H1 (cell line): ENCODE measurements around the gene PRDM2. TPM values are rescaled to one million over a fixed set of nuclear protein-coding genes. Genes with fewer than 3 reads are reported as not detected.

Source experiments
- CTCF ChIA-PET: fragments of 300-600 bp; sonication (Branson Sonifier 250); formaldehyde crosslinking; loops from one replicate; lab custom pipeline; 2021; ENCODE audit not compliant: partially characterized antibody; lab: Charles Lee
- POLR2A ChIA-PET: fragments of 300-600 bp; sonication (Branson Sonifier 250); formaldehyde crosslinking; loops from one replicate; lab custom pipeline; 2021; ENCODE audit warnings: inconsistent platforms; ENCODE audit not compliant: partially characterized antibody; lab: Charles Lee
- DNase-seq, 2 experiments: peaks; one replicate each; pipeline versions ENCODE4 v3.0.0 to v3.0.0-alpha.2; 2010 to 2022; ENCODE audit warnings: low spot score in 2 of 2, low read depth in 1 of 2, mixed read lengths in 1 of 2
- FAIRE-seq: peaks from 2 replicates; lab custom pipeline; 2011; peaks lifted over from hg19 to GRCh38; lab: Jason Lieb, UNC
- H2AFZ ChIP-seq: 2 replicates; pipeline ENCODE4 v1.8.1; 2012; ENCODE audit warnings: low read length, inconsistent platforms
- H2AK5ac ChIP-seq: 2 replicates; pipeline ENCODE4 v1.6.1; 2013; ENCODE audit warnings: low read depth, low read length
- H2BK120ac ChIP-seq: replicated peaks from 2 replicates; pipeline ENCODE3; 2013; ENCODE audit warnings: low read depth, low read length, inconsistent platforms
- H2BK12ac ChIP-seq: 2 replicates; pipeline ENCODE4 v1.6.1; 2013; ENCODE audit warnings: low read depth, low read length
- H2BK15ac ChIP-seq: 2 replicates; pipeline ENCODE4 v1.6.1; 2013; ENCODE audit warnings: low read length
- H2BK20ac ChIP-seq: 2 replicates; pipeline ENCODE4 v1.6.1; 2013; ENCODE audit warnings: low read length
- H2BK5ac ChIP-seq: 2 replicates; pipeline ENCODE4 v1.6.1; 2013; ENCODE audit warnings: low read depth, low read length
- H3K14ac ChIP-seq: 2 replicates; pipeline ENCODE4 v1.6.1; 2013; ENCODE audit warnings: inconsistent platforms; ENCODE audit not compliant: insufficient read length
- H3K18ac ChIP-seq: 2 replicates; pipeline ENCODE4 v1.6.1; 2013; ENCODE audit warnings: low read length; ENCODE audit errors: extremely low read depth
- H3K23ac ChIP-seq: 2 replicates; pipeline ENCODE4 v1.6.1; 2013; ENCODE audit warnings: inconsistent platforms; ENCODE audit not compliant: insufficient read length
- H3K23me2 ChIP-seq: 2 replicates; pipeline ENCODE4 v1.6.1; 2013; ENCODE audit warnings: low read depth, low read length
- H3K27ac ChIP-seq: 2 replicates; pipeline ENCODE4 v1.6.1; 2011; ENCODE audit warnings: low read depth, low read length, inconsistent platforms
- H3K27me3 ChIP-seq, 4 experiments: replicated peaks in 1 of 4; 1 replicate in 1 of 4; 2 replicates in 3 of 4; pipeline versions ENCODE4 v1.6.1 to v1.8.1; 2011 to 2013; ENCODE audit warnings: low read length in 3 of 4, mild to moderate bottlenecking in 3 of 4, inconsistent platforms in 2 of 4, mixed read lengths in 2 of 4, moderate library complexity in 1 of 4; ENCODE audit not compliant: control insufficient read depth in 3 of 4, insufficient read depth in 3 of 4; ENCODE audit errors: extremely low read depth in 1 of 4
- H3K36me3 ChIP-seq, 4 experiments: 2 replicates each; pipeline versions ENCODE4 v1.6.1 to v1.8.1; 2011 to 2013; ENCODE audit warnings: mild to moderate bottlenecking in 4 of 4, low read length in 3 of 4, moderate library complexity in 2 of 4, control low read depth in 1 of 4, inconsistent platforms in 1 of 4; ENCODE audit not compliant: insufficient read depth in 4 of 4, control insufficient read depth in 2 of 4
- H3K4ac ChIP-seq: replicated peaks from 2 replicates; pipeline ENCODE3; 2013; ENCODE audit warnings: low read length, low read depth, mixed read lengths, inconsistent platforms; ENCODE audit not compliant: insufficient read length
- H3K4me1 ChIP-seq, 4 experiments: replicated peaks in 1 of 4; 1 replicate in 1 of 4; 2 replicates in 3 of 4; pipeline versions ENCODE4 v1.6.1 to v1.8.1; 2011 to 2013; ENCODE audit warnings: low read length in 3 of 4, inconsistent platforms in 2 of 4, mixed read lengths in 1 of 4; ENCODE audit not compliant: insufficient read depth in 4 of 4, control insufficient read depth in 3 of 4
- H3K4me2 ChIP-seq, 2 experiments: 2 replicates each; pipeline versions ENCODE4 v1.6.1 to v1.8.1; 2011 to 2013; ENCODE audit warnings: low read depth in 2 of 2, low read length in 2 of 2, control low read depth in 1 of 2, inconsistent platforms in 1 of 2, mild to moderate bottlenecking in 1 of 2; ENCODE audit not compliant: insufficient read depth in 1 of 2
- H3K4me3 ChIP-seq, 4 experiments: fragments of 200-600, 300-600 bp in 1 of 4; sonication (generic), shearing (Covaris generic), sonication (Bioruptor Twin) in 1 of 4; 2 replicates each; pipeline versions ENCODE4 v1.5.1 to v1.8.1; 2011 to 2016; ENCODE audit warnings: low read length in 4 of 4, low read depth in 3 of 4, control low read depth in 2 of 4, inconsistent platforms in 2 of 4, mild to moderate bottlenecking in 2 of 4, mixed read lengths in 1 of 4, moderate library complexity in 1 of 4; ENCODE audit not compliant: insufficient read depth in 2 of 4; ENCODE audit errors: extremely low read depth in 1 of 4
- H3K56ac ChIP-seq: replicated peaks from 2 replicates; pipeline ENCODE3; 2013; ENCODE audit warnings: low read depth, mild to moderate bottlenecking, mixed read lengths, low read length, inconsistent platforms; ENCODE audit not compliant: insufficient read length
- H3K79me1 ChIP-seq: 2 replicates; pipeline ENCODE4 v1.6.1; 2013; ENCODE audit warnings: low read depth, low read length, control low read depth
- H3K79me2 ChIP-seq, 2 experiments: 2 replicates each; pipeline versions ENCODE4 v1.6.1 to v1.8.1; 2012 to 2013; ENCODE audit warnings: low read length in 2 of 2, mild to moderate bottlenecking in 2 of 2, inconsistent platforms in 1 of 2; ENCODE audit not compliant: insufficient read depth in 2 of 2, control insufficient read depth in 1 of 2
- H3K9ac ChIP-seq, 4 experiments: replicated peaks in 1 of 4; 1 replicate in 1 of 4; 2 replicates in 3 of 4; pipeline versions ENCODE4 v1.6.1 to v1.8.1; 2011 to 2013; ENCODE audit warnings: low read depth in 3 of 4, low read length in 3 of 4, control low read depth in 2 of 4, mild to moderate bottlenecking in 2 of 4, moderate library complexity in 2 of 4, inconsistent platforms in 1 of 4; ENCODE audit errors: extremely low read depth in 1 of 4
- H3K9me3 ChIP-seq, 2 experiments: 2 replicates each; pipeline versions ENCODE4 v1.6.1 to v1.8.1; 2012 to 2013; ENCODE audit warnings: mild to moderate bottlenecking in 2 of 2, moderate library complexity in 2 of 2, control low read depth in 1 of 2, inconsistent platforms in 1 of 2, low read depth in 1 of 2, low read length in 1 of 2, mixed read lengths in 1 of 2; ENCODE audit not compliant: insufficient read depth in 2 of 2
- H4K20me1 ChIP-seq, 2 experiments: replicated peaks in 1 of 2; 2 replicates each; pipeline versions ENCODE3 to v1.8.1; 2011 to 2013; ENCODE audit warnings: inconsistent platforms in 2 of 2, low read length in 2 of 2, mild to moderate bottlenecking in 1 of 2; ENCODE audit not compliant: insufficient read depth in 2 of 2, control insufficient read depth in 1 of 2
- H4K5ac ChIP-seq: 2 replicates; pipeline ENCODE4 v1.6.1; 2013; ENCODE audit warnings: low read length, low read depth, mixed read lengths, inconsistent platforms; ENCODE audit not compliant: insufficient read length
- H4K8ac ChIP-seq: 2 replicates; pipeline ENCODE4 v1.8.0; 2013; ENCODE audit warnings: mild to moderate bottlenecking, moderate library complexity, low read length, inconsistent platforms; ENCODE audit not compliant: insufficient read depth; ENCODE audit errors: extremely low read depth
- H4K91ac ChIP-seq: replicated peaks from 2 replicates; pipeline ENCODE3; 2013; ENCODE audit warnings: low read length, mixed read lengths, inconsistent platforms; ENCODE audit not compliant: insufficient read length
- CREB1 ChIP-seq: IDR thresholded peaks from 2 replicates; pipeline ENCODE4 v1.6.1; 2012; ENCODE audit warnings: inconsistent platforms
- PHF8 ChIP-seq: fragments of 200-600 bp; sonication (generic); conservative IDR thresholded peaks from 2 replicates; pipeline ENCODE4 v1.7.1; 2012; ENCODE audit warnings: low read depth, mild to moderate bottlenecking, inconsistent platforms, low read length, moderate library complexity
- SP2 ChIP-seq: IDR thresholded peaks from 2 replicates; pipeline ENCODE4 v1.6.1; 2012; ENCODE audit warnings: mild to moderate bottlenecking, low read length, inconsistent platforms
- WGBS, 2 experiments: shearing (Covaris generic) in 1 of 2; methylation state at CpG; one replicate each; pipeline versions ENCODE4 v1.1.6 to v1.1.7; 2013 to 2015; ENCODE audit warnings: low lambda C conversion rate in 2 of 2, mixed read lengths in 2 of 2, inconsistent platforms in 1 of 2, low coverage in 1 of 2, missing lambda C conversion rate in 1 of 2; ENCODE audit not compliant: insufficient replicate concordance in 2 of 2, insufficient coverage in 1 of 2, insufficient read length in 1 of 2; ENCODE audit errors: extremely low coverage in 1 of 2, missing lambda C conversion rate in 1 of 2; 5-methylcytosine and 5-hydroxymethylcytosine counted together
- polyA plus RNA-seq, 7 experiments: library from polyadenylated mRNA; depleted of rRNA in 3 of 7; stranded (reverse) in 5 of 7; unstranded in 2 of 7; fragments of >200 nt in 5 of 7; fragments of 200-250 nt in 2 of 7; gene quantifications; 1 replicate in 5 of 7; 2 replicates in 1 of 7; 4 replicates in 1 of 7; pipeline versions ENCODE4 v1.2.1 to v1.2.3, GENCODE V29; 2011 to 2013; ENCODE audit warnings: missing spikeins in 2 of 7, mixed read lengths in 2 of 7
- total RNA-seq: library from RNA; stranded (reverse); fragmentation: NEBNext Ultra II Directional; extraction: Animal tissue kit (Norgen Biotek cat#: 25700); gene quantifications from 2 replicates; pipeline ENCODE4 v1.2.1, GENCODE V29; 2021
- TF ChIP-seq, protein P1 (sequence below): IDR thresholded peaks from 2 replicates; pipeline ENCODE4 v1.6.1; 2012; ENCODE audit warnings: inconsistent platforms
- TF ChIP-seq, protein P2 (sequence below): IDR thresholded peaks from 2 replicates; pipeline ENCODE4 v1.6.1; 2012; ENCODE audit warnings: inconsistent platforms

Gene PRDM2
- total and polyA plus RNA-seq, 2 of the 8 experiments (the other 6 are each of a cell fraction or from before 2014, with no cell fraction given), result 5.8 to 21.2 TPM

DNA sequence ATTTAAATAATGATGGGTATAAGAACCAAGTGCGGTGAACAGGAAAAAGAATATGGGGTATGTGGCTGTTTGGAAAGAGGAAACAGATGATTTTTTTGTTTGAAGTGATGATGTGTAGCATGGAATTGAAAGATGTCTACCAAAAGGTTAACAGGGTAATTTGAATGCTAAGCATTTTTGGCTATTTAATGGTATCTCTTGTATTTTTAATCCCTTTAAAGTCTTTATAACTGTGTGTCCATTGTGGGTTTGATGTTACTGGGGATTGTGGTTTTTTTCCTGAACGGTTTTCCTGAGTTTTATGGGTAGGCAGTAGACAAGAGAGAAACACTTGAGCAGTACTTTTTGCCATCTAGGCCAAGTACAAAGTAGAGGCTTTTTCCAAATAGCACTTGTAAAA lies 63.2 kb downstream of the PRDM2 start:
- no peak overlapping the region for H3K4me3 ChIP-seq
- no peak overlapping the region for H2BK5ac ChIP-seq
- no peaks in the 10 kb centered on the region for H3K23me2 ChIP-seq
- no peaks in the 10 kb centered on the region for H3K36me3 ChIP-seq
- H2BK20ac ChIP-seq, result no peak overlapping the region
- no peak overlapping the region for H3K4ac ChIP-seq
- H3K56ac ChIP-seq, result no peak overlapping the region
- H4K20me1 ChIP-seq, result peaks cover 12 to 26% of the 10 kb centered on the region in 2 experiments
- FAIRE-seq (no peak), DNase-seq (no peak)
- H3K4me2 ChIP-seq, result no peak overlapping the region
- H3K79me2 ChIP-seq, result peaks cover 0 to 52% of the 10 kb centered on the region in 2 experiments; a peak in 3 of 4 replicates
- H3K14ac ChIP-seq, result no peak overlapping the region
- H3K9ac ChIP-seq, result no peak overlapping the region
- peaks cover 5 to 25% (median 18%) of the 10 kb centered on the region in 4 experiments for H3K4me1 ChIP-seq
- H3K18ac ChIP-seq, result no peak overlapping the region
- no peak overlapping the region for H2AK5ac ChIP-seq
- no peak overlapping the region for H3K27ac ChIP-seq
- CTCF ChIA-PET, result no interaction called here
- no peaks in the 10 kb centered on the region for H3K27me3 ChIP-seq
- peaks cover 8% of the 10 kb centered on the region for H3K79me1 ChIP-seq
- no peak overlapping the region for H2AFZ ChIP-seq
- H3K9me3 ChIP-seq, result no peaks in the 10 kb centered on the region
- no peak overlapping the region for H4K91ac ChIP-seq
- no peak overlapping the region for H2BK120ac ChIP-seq
- no peak overlapping the region for H2BK12ac ChIP-seq
- POLR2A ChIA-PET, result no interaction called here
- H2BK15ac ChIP-seq, result no peak overlapping the region
- WGBS, 2 experiments, result 90 to 100% methylated on average over 1 to 2 of the region's 2 CpGs
- no peak overlapping the region for H4K5ac ChIP-seq
- no peak overlapping the region for H3K23ac ChIP-seq
- no peak overlapping the region for H4K8ac ChIP-seq
- TF ChIP-seq SP2, result no peak
- TF ChIP-seq, protein P1, sequence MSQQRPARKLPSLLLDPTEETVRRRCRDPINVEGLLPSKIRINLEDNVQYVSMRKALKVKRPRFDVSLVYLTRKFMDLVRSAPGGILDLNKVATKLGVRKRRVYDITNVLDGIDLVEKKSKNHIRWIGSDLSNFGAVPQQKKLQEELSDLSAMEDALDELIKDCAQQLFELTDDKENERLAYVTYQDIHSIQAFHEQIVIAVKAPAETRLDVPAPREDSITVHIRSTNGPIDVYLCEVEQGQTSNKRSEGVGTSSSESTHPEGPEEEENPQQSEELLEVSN, result no peak
- TF ChIP-seq PHF8, result no peak
- TF ChIP-seq CREB1, result no peak
- TF ChIP-seq, protein P2, sequence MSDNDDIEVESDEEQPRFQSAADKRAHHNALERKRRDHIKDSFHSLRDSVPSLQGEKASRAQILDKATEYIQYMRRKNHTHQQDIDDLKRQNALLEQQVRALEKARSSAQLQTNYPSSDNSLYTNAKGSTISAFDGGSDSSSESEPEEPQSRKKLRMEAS, result no peak
